Iris pigment epithelial cell (primary cell): ENCODE data around the gene PCDHB8.
A peak's percentile ranks its signal among the peaks of the same experiment; 100 is the strongest.
"Not testable (repeated sequence)": the region's sequence is repeated elsewhere in the genome, so short reads cannot be mapped to it uniquely, and the experiment has no call there.

Experiments used
- DNase-seq: peaks from one replicate; pipeline ENCODE4 v3.0.0-alpha.2; 2011; ENCODE audit warnings: low read depth

The PCDHB8 gene

DNA sequence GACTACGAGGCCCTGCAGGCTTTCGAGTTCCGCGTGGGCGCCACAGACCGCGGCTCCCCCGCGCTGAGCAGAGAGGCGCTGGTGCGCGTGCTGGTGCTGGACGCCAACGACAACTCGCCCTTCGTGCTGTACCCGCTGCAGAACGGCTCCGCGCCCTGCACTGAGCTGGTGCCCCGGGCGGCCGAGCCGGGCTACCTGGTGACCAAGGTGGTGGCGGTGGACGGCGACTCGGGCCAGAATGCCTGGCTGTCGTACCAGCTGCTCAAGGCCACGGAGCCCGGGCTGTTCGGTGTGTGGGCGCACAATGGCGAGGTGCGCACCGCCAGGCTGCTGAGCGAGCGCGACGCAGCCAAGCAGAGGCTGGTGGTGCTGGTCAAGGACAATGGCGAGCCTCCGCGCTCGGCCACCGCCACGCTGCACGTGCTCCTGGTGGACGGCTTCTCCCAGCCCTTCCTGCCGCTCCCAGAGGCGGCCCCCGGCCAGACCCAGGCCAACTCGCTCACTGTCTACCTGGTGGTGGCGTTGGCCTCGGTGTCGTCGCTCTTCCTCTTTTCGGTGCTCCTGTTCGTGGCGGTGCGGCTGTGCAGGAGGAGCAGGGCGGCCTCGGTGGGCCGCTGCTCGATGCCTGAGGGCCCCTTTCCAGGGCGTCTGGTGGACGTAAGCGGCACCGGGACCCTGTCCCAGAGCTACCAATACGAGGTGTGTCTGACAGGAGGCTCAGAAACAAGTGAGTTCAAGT is 6.7 kb downstream of the PCDHB8 start:
- not testable (repeated sequence) for DNase-seq

DNA sequence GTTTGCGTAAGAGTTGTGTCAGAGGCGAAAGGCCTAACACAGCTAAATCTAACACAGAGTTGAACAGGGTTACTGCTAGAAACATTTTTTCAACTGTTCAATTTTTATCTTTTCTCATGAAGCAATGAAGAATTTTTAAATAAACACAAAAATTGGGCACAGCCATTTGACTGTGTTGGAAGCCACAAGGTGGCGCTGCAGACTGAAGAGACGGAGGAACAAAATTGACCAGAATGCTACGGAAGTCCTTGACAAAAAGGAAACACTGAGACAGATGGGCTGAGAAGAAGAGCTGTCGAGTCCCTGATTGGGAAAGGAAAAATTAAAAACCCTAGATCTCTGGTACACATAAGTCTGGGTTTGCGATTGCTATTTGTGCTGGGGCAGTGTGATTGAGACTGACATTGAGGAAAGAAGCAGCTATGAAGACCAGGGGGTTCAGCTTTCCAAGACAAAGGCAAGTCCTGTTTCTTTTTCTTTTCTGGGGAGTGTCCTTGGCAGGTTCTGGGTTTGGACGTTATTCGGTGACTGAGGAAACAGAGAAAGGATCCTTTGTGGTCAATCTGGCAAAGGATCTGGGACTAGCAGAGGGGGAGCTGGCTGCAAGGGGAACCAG is 9.4 kb downstream of the PCDHB8 start, which contains the start of gene PCDHB9:
TSS of gene PCDHB9 (plus strand) at position 265 of the 616 bp plus-strand sequence. CDS start at position 423, 158 bp downstream.
- peak; percentile 18 for DNase-seq

DNA sequence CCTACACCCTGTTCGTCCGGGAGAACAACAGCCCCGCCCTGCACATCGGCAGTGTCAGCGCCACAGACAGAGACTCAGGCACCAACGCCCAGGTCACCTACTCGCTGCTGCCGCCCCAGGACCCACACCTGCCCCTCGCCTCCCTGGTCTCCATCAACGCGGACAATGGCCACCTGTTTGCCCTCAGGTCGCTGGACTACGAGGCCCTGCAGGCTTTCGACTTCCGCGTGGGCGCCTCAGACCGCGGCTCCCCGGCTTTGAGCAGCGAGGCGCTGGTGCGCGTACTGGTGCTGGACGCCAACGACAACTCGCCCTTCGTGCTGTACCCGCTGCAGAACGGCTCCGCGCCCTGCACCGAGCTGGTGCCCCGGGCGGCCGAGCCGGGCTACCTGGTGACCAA is 11.1 kb downstream of the PCDHB8 start:
- DNase-seq, result not testable (repeated sequence)

DNA sequence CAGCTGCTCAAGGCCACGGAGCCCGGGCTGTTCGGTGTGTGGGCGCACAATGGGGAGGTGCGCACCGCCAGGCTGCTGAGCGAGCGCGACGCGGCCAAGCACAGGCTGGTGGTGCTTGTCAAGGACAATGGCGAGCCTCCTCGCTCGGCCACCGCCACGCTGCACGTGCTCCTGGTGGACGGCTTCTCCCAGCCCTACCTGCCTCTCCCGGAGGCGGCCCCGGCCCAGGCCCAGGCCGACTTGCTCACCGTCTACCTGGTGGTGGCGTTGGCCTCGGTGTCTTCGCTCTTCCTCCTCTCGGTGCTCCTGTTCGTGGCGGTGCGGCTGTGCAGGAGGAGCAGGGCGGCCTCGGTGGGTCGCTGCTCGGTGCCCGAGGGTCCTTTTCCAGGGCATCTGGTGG is 11.5 kb downstream of the PCDHB8 start:
- DNase-seq, result not testable (repeated sequence)

DNA sequence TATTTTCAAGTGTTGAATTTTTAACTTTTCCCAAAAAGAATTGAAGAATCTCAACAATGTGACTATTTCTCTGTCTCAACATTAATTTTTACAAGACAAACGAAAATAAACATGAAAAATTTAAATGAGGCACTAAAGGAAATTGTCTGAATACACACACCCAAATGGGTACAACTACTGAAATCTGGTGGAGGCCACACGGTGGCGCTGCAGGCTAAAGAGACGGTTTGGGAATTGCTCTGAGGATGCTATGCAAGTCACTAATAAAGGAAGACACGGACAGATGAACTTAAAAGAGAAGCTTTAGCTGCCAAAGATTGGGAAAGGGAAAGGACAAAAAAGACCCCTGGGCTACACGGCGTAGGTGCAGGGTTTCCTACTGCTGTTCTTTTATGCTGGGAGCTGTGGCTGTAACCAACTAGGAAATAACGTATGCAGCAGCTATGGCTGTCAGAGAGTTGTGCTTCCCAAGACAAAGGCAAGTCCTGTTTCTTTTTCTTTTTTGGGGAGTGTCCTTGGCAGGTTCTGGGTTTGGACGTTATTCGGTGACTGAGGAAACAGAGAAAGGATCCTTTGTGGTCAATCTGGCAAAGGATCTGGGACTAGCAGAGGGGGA is 14.6 kb downstream of the PCDHB8 start, which contains the start of gene PCDHB10:
TSS of gene PCDHB10 (plus strand) at position 244 of the 616 bp plus-strand sequence. CDS start at position 444, 200 bp downstream.
- peak; percentile 15 for DNase-seq

DNA sequence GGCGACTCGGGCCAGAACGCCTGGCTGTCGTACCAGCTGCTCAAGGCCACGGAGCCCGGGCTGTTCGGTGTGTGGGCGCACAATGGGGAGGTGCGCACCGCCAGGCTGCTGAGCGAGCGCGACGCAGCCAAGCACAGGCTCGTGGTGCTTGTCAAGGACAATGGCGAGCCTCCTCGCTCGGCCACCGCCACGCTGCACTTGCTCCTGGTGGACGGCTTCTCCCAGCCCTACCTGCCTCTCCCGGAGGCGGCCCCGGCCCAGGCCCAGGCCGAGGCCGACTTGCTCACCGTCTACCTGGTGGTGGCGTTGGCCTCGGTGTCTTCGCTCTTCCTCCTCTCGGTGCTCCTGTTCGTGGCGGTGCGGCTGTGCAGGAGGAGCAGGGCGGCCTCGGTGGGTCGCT is 16.7 kb downstream of the PCDHB8 start:
- DNase-seq, result not testable (repeated sequence)

DNA sequence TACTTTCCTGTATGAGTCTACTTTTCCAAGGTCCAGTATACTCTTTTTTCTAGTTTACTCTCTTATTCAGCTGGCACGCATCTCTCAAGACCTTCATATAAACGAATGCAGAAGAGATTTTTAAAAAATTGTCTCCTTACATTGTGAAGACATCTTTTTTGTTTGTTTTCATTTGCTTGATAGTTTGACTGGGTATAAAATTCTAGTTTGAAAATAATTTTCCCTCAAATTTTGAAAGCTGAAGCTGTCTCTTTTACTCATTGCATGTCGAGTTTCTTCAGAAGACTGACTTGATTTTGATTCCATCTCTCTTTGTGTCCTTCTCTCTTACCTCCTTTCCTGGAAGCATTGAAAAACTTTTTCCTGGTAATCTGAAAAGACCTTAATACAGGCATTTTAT is 18.8 kb downstream of the PCDHB8 start:
- DNase-seq, result no peak

DNA sequence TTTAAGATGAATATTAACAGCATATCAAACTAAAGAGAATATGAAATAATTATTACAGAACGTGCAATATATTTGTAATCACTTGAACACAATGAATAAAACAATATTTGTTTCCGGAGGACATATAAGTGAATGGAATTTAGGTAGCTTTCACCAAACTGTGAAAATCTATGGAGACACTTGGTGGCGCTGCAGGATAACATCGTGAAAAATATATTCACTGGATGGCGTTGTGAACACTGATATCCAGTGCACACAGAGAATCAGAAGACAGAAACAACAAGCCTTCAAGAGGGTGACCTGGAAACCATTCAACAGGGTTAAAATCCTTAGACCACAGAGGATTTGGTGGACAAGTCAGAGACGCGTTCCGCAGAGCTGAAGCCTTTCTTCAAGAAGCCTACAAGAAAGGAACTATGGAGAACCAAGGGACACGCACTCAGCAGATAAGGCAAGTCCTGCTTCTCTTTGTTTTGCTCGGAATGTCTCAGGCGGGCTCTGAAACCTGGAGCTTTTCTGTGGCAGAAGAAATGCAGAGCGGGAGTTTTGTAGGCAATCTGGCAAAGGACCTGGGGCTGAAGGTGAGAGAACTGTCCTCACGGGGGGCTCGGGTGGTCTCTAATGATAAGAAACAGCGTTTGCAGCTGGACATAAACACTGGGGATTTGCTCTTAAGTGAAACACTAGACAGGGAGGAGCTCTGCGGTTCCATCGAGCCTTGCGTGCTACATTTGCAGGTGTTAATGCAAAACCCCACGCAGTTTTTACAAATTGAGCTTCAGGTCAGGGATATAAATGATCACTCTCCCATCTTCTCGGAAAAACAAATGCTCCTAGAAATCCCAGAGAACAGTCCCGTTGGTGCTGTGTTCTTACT is 22.0 kb downstream of the PCDHB8 start, which contains the start of gene PCDHB11:
TSS of gene PCDHB11 (plus strand) at position 269 of the 877 bp plus-strand sequence. CDS start at position 417, 148 bp downstream.
- no peak for DNase-seq

DNA sequence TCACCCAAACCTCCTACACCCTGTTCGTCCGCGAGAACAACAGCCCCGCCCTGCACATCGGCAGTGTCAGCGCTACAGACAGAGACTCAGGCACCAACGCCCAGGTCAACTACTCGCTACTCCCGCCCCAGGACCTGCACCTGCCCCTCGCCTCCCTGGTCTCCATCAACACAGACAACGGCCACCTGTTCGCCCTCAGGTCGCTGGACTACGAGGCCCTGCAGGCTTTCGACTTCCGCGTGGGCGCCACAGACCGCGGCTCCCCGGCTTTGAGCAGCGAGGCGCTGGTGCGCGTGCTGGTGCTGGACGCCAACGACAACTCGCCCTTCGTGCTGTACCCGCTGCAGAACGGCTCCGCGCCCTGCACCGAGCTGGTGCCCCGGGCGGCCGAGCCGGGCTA is 23.5 kb downstream of the PCDHB8 start:
- not testable (repeated sequence) for DNase-seq

DNA sequence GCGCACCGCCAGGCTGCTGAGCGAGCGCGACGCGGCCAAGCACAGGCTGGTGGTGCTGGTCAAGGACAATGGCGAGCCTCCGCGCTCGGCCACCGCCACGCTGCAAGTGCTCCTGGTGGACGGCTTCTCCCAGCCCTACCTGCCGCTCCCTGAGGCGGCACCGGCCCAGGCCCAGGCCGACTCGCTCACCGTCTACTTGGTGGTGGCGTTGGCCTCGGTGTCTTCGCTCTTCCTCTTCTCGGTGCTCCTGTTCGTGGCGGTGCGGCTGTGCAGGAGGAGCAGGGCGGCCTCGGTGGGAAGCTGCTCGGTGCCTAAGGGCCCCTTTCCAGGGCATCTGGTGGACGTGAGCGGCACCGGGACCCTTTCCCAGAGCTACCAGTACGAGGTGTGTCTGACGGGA is 24.1 kb downstream of the PCDHB8 start:
- not testable (repeated sequence) for DNase-seq

DNA sequence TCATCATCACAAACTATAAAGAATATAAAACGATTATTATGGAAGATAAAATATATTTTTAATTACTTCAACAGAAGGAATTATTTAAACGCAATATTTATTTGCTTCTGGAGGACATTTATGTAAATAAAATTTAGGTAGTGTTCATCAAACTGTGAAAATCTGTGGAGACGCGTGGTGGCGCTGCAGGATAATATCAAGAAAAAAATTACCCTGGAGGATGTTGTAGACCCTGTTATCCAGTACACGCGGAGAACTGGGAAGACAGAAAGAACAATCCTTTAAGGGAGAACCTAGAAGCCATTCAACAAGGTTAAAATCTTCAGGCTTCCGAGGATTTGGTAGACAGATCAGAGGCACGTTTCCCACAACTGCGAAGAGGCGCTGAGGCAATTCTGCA is 30.9 kb downstream of the PCDHB8 start, which contains the start of gene PCDHB12:
TSS of gene PCDHB12 (plus strand) at position 242 of the 400 bp plus-strand sequence. CDS start 189 bp downstream, outside the sequence.
- DNase-seq, result no peak

DNA sequence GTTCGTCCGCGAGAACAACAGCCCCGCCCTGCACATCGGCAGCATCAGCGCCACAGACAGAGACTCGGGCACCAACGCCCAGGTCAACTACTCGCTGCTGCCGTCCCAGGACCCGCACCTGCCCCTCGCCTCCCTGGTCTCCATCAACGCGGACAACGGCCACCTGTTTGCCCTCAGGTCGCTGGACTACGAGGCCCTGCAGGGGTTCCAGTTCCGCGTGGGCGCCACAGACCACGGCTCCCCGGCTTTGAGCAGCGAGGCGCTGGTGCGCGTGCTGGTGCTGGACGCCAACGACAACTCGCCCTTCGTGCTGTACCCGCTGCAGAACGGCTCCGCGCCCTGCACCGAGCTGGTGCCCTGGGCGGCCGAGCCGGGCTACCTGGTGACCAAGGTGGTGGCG is 32.7 kb downstream of the PCDHB8 start:
- not testable (repeated sequence) for DNase-seq

DNA sequence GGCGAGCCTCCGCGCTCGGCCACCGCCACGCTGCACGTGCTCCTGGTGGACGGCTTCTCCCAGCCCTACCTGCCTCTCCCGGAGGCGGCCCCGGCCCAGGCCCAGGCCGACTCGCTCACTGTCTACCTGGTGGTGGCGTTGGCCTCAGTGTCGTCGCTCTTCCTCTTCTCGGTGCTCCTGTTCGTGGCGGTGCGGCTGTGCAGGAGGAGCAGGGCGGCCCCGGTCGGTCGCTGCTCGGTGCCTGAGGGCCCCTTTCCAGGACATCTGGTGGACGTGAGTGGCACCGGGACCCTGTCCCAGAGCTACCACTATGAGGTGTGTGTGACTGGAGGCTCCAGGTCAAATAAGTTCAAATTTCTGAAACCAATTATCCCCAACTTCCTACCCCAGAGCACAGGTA is 33.3 kb downstream of the PCDHB8 start:
- not testable (repeated sequence) for DNase-seq

DNA sequence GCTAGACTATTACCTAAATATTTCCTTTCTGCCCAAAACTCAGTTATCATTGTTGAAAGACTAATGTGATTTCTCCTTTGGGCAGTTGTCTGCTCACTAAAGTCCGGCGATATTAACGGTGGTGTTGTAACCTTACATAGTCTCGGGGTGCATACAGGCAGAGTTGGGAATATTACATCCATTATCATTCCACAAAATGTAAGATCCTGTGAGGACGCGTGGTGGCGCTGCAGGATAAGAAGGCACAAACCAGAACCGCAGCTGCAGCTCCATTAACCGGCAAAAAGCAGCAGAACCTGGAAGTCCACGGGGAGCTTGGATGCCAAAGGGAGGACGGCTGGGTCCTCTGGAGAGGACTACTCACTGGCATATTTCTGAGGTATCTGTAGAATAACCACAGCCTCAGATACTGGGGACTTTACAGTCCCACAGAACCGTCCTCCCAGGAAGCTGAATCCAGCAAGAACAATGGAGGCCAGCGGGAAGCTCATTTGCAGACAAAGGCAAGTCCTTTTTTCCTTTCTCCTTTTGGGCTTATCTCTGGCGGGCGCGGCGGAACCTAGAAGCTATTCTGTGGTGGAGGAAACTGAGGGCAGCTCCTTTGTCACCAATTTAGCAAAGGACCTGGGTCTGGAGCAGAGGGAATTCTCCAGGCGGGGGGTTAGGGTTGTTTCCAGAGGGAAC is 36.2 kb downstream of the PCDHB8 start, which contains the start of gene PCDHB13:
TSS of gene PCDHB13 (plus strand) at position 264 of the 684 bp plus-strand sequence. CDS start at position 469, 205 bp downstream.
- DNase-seq, result peak; percentile 25

DNA sequence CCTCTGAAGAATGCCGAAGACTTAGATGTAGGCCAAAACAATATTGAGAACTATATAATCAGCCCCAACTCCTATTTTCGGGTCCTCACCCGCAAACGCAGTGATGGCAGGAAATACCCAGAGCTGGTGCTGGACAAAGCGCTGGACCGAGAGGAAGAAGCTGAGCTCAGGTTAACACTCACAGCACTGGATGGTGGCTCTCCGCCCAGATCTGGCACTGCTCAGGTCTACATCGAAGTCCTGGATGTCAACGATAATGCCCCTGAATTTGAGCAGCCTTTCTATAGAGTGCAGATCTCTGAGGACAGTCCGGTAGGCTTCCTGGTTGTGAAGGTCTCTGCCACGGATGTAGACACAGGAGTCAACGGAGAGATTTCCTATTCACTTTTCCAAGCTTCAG is 37.0 kb downstream of the PCDHB8 start:
- not testable (repeated sequence) for DNase-seq

DNA sequence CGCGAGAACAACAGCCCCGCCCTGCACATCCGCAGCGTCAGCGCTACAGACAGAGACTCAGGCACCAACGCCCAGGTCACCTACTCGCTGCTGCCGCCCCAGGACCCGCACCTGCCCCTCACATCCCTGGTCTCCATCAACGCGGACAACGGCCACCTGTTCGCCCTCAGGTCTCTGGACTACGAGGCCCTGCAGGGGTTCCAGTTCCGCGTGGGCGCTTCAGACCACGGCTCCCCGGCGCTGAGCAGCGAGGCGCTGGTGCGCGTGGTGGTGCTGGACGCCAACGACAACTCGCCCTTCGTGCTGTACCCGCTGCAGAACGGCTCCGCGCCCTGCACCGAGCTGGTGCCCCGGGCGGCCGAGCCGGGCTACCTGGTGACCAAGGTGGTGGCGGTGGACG is 37.9 kb downstream of the PCDHB8 start:
- DNase-seq, result not testable (repeated sequence)

DNA sequence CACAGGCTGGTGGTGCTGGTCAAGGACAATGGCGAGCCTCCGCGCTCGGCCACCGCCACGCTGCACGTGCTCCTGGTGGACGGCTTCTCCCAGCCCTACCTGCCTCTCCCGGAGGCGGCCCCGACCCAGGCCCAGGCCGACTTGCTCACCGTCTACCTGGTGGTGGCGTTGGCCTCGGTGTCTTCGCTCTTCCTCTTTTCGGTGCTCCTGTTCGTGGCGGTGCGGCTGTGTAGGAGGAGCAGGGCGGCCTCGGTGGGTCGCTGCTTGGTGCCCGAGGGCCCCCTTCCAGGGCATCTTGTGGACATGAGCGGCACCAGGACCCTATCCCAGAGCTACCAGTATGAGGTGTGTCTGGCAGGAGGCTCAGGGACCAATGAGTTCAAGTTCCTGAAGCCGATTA is 38.4 kb downstream of the PCDHB8 start:
- not testable (repeated sequence) for DNase-seq

DNA sequence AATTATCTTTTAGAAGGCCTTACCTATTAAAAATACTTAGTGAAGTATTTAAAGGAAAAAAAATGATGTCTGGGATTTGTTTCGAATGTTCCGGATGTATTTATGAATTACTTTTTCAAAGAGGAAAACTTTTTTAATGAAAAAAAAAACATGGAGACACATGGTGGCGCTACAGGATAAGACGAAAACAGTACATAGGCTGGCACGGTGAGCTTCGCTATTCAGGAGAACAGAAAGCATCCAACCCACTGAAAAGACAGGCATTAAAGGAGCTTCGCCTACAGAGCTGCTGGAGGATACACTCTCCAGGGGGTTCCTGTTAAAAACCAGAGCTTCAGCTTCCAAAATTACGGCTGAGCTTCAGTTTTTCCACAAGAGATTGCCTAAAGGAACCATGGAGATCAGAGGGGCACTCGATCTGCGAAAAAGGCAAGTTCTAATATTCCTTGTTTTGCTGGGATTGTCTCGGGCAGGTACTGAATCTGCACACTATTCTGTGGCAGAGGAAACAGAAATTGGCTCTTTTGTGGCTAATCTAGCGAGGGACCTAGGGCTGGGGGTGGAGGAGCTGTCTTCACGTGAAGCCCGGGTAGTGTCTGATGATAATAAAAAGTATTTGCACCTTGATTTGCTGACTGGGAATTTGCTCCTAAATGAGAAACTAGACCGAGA is 45.7 kb downstream of the PCDHB8 start, which contains the start of gene PCDHB14:
TSS of gene PCDHB14 (plus strand) at position 232 of the 672 bp plus-strand sequence. CDS start at position 395, 163 bp downstream.
- DNase-seq, result peak; percentile 28

DNA sequence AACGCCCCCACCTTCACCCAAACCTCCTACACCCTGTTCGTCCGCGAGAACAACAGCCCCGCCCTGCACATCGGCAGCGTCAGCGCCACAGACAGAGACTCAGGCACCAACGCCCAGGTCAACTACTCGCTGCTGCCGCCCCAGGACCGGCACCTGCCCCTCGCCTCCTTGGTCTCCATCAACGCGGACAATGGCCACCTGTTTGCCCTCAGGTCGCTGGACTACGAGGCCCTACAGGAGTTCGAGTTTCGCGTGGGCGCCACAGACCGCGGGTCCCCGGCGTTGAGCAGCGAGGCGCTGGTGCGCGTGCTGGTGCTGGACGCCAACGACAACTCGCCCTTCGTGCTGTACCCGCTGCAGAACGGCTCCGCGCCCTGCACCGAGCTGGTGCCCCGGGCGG is 47.3 kb downstream of the PCDHB8 start:
- DNase-seq, result not testable (repeated sequence)

DNA sequence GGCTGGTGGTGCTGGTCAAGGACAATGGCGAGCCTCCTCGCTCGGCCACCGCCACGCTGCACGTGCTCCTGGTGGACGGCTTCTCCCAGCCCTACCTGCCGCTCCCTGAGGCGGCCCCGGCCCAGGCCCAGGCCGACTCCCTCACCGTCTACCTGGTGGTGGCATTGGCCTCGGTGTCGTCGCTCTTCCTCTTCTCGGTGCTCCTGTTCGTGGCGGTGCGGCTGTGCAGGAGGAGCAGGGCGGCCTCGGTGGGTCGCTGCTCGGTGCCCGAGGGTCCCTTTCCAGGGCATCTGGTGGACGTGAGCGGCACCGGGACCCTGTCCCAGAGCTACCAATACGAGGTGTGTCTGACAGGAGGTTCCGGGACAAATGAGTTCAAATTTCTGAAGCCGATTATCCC is 47.8 kb downstream of the PCDHB8 start:
- not testable (repeated sequence) for DNase-seq
